ENCODE measurements around the gene KRTAP29-1. TPM values are rescaled to one million over a fixed set of nuclear protein-coding genes. Genes with fewer than 3 reads are reported as not detected.

Gene KRTAP29-1
- total RNA-seq, 1 experiment from 2014 or later: not detected

- Histone ChIP-seq H4K91ac (ENCODE audit: insufficient read length, low read depth, low read length) (no peak overlapping the region), H2BK12ac (ENCODE audit: insufficient read length, low read depth, low read length) (no peak overlapping the region), H3K23ac (ENCODE audit: insufficient read length, low read depth, low read length) (no peak overlapping the region), H3K4me1 (ENCODE audit: insufficient read depth, low read length) (peaks cover 8% of the 10 kb centered on the region; the same call in 1 of the 2 replicates), H3K56ac (ENCODE audit: insufficient read length, low read depth, low read length) (no peak overlapping the region), H3K23me2 (ENCODE audit: insufficient read length, low read depth, low read length, poor library complexity, severe bottlenecking) (no peaks in the 10 kb centered on the region), H3T11ph (ENCODE audit: low read length) (no peak overlapping the region), H4K5ac (ENCODE audit: insufficient read length, low read depth, low read length) (no peak overlapping the region), H2AFZ (ENCODE audit: low read length) (no peak overlapping the region), H3K27me3 (ENCODE audit: insufficient read depth, low read length) (no peaks in the 10 kb centered on the region), H2BK120ac (ENCODE audit: low read depth, low read length, poor library complexity, severe bottlenecking) (no peak overlapping the region), H4K20me1 (ENCODE audit: control insufficient read depth, insufficient read depth, insufficient read length) (no peaks in the 10 kb centered on the region), H2AK5ac (ENCODE audit: insufficient read length, low read length) (no peak overlapping the region), H3K27ac (ENCODE audit: insufficient read length, low read depth, low read length) (no peak overlapping the region), H3K18ac (ENCODE audit: insufficient read length, low read depth, low read length) (no peak overlapping the region), H3K9me3 (ENCODE audit: control insufficient read depth, low read depth, low read length) (no peaks in the 10 kb centered on the region), H4K8ac (replicated peaks; ENCODE audit: insufficient read length, low read depth, low read length) (no peak overlapping the region), H3K9ac (ENCODE audit: extremely low read depth, insufficient read length, low read length) (no peak overlapping the region), H3K4ac (ENCODE audit: low read depth, low read length) (no peak overlapping the region), H3K79me1 (ENCODE audit: insufficient read depth, low read depth, low read length, poor library complexity, severe bottlenecking) (no peaks in the 10 kb centered on the region), H3K79me2 (ENCODE audit: insufficient read depth, low read length) (no peaks in the 10 kb centered on the region), H2BK20ac (ENCODE audit: low read depth, low read length, poor library complexity, severe bottlenecking) (no peak overlapping the region), H3K4me2 (ENCODE audit: insufficient read depth, insufficient read length, low read length) (no peak overlapping the region), H2BK5ac (ENCODE audit: insufficient read length, low read length) (no peak overlapping the region), H3K14ac (ENCODE audit: insufficient read depth, low read length) (no peak overlapping the region), H2BK15ac (ENCODE audit: low read depth, low read length) (no peak overlapping the region)
- H3K9me3 Mint-ChIP-seq: no peaks in the 10 kb centered on the region
- peaks cover 8 to 15% of the 10 kb centered on the region in 2 experiments for H3K4me1 Mint-ChIP-seq
- H3K27me3 Mint-ChIP-seq (ENCODE audit: low read depth): peaks cover 2% of the 10 kb centered on the region; the same call in 1 of the 2 replicates
- H3K27ac Mint-ChIP-seq: no peak overlapping the region
- TF ChIP-seq, protein P1, sequence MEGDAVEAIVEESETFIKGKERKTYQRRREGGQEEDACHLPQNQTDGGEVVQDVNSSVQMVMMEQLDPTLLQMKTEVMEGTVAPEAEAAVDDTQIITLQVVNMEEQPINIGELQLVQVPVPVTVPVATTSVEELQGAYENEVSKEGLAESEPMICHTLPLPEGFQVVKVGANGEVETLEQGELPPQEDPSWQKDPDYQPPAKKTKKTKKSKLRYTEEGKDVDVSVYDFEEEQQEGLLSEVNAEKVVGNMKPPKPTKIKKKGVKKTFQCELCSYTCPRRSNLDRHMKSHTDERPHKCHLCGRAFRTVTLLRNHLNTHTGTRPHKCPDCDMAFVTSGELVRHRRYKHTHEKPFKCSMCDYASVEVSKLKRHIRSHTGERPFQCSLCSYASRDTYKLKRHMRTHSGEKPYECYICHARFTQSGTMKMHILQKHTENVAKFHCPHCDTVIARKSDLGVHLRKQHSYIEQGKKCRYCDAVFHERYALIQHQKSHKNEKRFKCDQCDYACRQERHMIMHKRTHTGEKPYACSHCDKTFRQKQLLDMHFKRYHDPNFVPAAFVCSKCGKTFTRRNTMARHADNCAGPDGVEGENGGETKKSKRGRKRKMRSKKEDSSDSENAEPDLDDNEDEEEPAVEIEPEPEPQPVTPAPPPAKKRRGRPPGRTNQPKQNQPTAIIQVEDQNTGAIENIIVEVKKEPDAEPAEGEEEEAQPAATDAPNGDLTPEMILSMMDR (conservative IDR thresholded peaks at IDR 0.05): no peak
- H3K36me3 Mint-ChIP-seq (ENCODE audit: insufficient read depth in 1 of 3, low read depth in 3 of 3): no peaks in the 10 kb centered on the region
- WGBS (ENCODE audit: extremely low coverage, insufficient read length, low lambda C conversion rate): no CpG with 5 or more reads among the region's 3 CpGs
- DNase-seq: no peak
- H3K4me3 Mint-ChIP-seq: no peak overlapping the region
These were observed 18.6 kb downstream of the KRTAP29-1 start for GRCh38 chr17:41284043-41284442.
